Measurements from ENCODE around the gene SCO1.

- TF ChIP-seq POLR2A (IDR thresholded peaks at IDR 0.05) (no peak), CTCF (IDR thresholded peaks at IDR 0.05) (no peak)
These were observed 24.0 kb downstream of the SCO1 start for GRCh38 chr17:10673312-10673711.
